SK-N-SH (cell line): Measurements from ENCODE around the gene OR4D11.

Experiments
- CTCF ChIP-seq: fragments of 200-600 bp; sonication (generic); IDR thresholded peaks from 2 replicates; pipeline ENCODE4 v1.6.1; 2017; ENCODE audit warnings: antibody characterized with exemption, mild to moderate bottlenecking, moderate library complexity
- EZH2phosphoT487 ChIP-seq: fragments of 200-600 bp; sonication (generic); IDR thresholded peaks from 2 replicates; pipeline ENCODE4 v1.6.1; 2017; ENCODE audit warnings: low read depth, mixed run types, mild to moderate bottlenecking, antibody characterized with exemption, moderate library complexity, borderline replicate concordance
- POLR2AphosphoS5 ChIP-seq: IDR thresholded peaks from 2 replicates; pipeline ENCODE4 v1.6.1; 2012; ENCODE audit warnings: low read depth, low read length

- peak; percentile 39; the same call in 1 of the 2 replicates for TF ChIP-seq POLR2AphosphoS5
- no peak for TF ChIP-seq CTCF
- TF ChIP-seq EZH2phosphoT487: no peak
Measured at GRCh38 chr11:59545179-59546020, 42.0 kb downstream of the OR4D11 start.
